CD4-positive, alpha-beta T cell treated with Interleukin-15 for 1 hour (primary cell): Measurements from ENCODE around the gene NTHL1.

Experiments used
- DNase-seq: peaks from one replicate; pipeline ENCODE4 v3.0.0-alpha.2; 2020

NTHL1 gene

DNA sequence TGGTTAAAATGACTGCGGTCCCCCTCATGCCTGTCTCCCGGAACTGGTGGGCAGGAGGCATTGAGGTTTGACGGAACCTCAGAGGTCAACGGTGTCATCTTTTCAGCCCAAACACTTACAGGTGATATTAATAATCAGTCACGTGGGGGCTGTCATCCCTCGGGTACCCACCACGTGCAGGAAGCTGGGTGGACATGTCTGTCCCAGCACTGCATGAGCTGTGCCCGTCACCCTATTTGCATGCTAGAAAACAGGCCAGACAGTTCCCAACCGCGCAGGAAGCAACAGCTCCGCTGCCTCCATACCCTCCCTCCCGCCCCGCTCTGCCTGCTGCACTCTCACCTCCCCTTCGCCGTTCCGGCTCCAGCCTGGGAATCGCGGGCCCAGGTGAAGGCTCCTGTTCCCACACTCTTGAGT is 56.5 kb downstream of the NTHL1 start:
- peak; percentile 83 for DNase-seq

DNA sequence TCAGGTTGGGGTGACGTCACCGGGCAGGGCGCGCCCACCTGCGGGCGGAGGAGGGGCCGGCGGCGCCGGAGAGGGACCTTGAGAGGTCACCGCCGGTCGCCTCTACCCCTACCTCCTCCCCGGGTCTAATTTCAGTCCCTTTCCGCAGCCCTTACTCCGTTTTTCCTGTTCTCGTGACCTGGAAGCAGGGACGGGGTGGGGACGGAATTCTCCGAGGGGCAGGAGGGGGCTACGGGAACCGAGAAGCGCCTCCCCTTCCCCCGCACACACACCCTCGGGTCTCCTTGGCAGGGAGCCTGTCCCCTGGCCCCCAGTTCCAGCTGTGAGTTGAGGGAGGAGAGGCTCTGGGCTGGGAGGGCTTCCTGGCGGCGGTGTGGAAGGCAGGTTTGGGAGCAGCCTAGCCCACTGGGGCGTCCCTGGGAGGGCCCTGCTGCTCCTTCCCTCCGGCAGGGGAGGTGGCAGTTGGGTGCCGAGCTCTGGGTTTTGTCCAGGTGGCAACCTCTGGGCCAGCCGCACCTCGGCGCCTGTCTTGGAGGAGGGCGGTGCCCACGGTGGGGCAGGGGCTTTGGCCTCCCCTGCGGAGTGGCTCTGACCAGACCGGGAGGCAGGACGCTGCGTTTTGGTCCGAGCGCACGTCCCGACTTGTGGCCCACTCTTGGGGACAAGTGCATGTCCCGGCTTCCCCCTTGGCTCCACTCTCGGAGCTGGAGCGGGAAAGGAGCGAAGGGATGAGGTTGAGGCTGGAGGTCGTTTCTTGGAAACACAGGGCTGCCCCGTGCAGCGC is 57.1 kb downstream of the NTHL1 start:
- DNase-seq = peak; percentile 67

DNA sequence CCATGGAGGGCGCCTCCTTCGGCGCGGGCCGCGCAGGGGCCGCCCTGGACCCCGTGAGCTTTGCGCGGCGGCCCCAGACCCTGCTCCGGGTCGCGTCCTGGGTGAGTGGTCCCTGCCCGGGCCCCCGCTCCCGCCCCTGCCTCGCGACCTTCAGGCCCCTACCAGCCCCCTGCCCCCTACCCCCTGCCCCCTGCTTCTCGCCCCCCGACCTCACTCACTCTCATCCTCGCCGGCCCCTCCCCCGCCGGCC is 57.6 kb downstream of the NTHL1 start:
- DNase-seq = no peak
